Measurements from ENCODE around the gene ANKS3. TPM values are rescaled to one million over a fixed set of nuclear protein-coding genes. Genes with fewer than 3 reads are reported as not detected.

Gene ANKS3
- total and polyA plus RNA-seq, 10 of the 15 experiments (the other 5 are each of a cell fraction or from before 2014, with no cell fraction given) = 0.29 to 14.2 (median 8.5) TPM

DNA sequence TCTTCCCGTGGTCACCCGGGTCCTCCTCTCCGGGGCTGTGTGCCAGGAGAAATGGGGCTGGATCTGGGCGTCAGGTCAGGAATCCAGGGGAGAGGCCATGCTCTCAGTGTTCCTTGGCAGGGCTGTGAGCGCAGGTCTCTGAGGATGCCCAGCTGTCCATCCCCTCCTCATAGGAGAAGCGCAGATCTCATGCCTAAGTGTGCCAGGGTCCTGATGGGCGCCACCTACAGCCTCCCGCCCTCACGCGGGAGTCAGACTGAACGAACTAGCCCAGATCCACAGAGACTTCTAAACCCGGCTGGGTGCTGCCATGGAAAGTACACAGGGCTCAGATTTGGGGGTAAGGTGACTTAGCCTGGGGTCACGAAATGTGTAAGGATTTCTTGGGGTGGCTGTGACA, 85.2 kb downstream of the ANKS3 start:
- RAD21 ChIA-PET (ENCODE audit: unreplicated experiment) = no interaction called here
- H3K9me3 ChIP-seq (replicated peaks; ENCODE audit: control insufficient read depth, insufficient read depth, low read length) = no peaks in the 10 kb centered on the region
- peaks cover under 1% of the 10 kb centered on the region for H3K79me2 ChIP-seq (ENCODE audit: control insufficient read depth, insufficient read depth, low read length)
- SMC1A ChIA-PET (ENCODE audit: uncharacterized antibody, unreplicated experiment) = no interaction called here
- H3K27me3 ChIP-seq (replicated peaks in 1 of 2; ENCODE audit: control insufficient read depth in 2 of 2, insufficient read depth in 2 of 2, low read length in 1 of 2) = no peaks in the 10 kb centered on the region
- H3K27ac ChIP-seq (ENCODE audit: control insufficient read depth, insufficient read depth) = no peak overlapping the region
- no peak overlapping the region for H3K9ac ChIP-seq (ENCODE audit: control insufficient read depth, insufficient read depth, low read length)
- no peaks in the 10 kb centered on the region for H4K20me1 ChIP-seq (ENCODE audit: control insufficient read depth, insufficient read depth)
- in situ Hi-C loops (cut with MboI) = no loop called here
- CTCF ChIA-PET = interaction anchor here (0.5 to 1.8 kb wide), 2 partner anchors 25 to 361 kb away, joined by 3 to 5 read pairs; no protein-coding TSS in a partner anchor
- TF ChIP-seq BCL11A (IDR thresholded peaks at IDR 0.05; ENCODE audit: low read depth, low read length) (no peak), SMC3 (IDR thresholded peaks at IDR 0.05; ENCODE audit: borderline replicate concordance, low read length) (no peak), HCFC1 (IDR thresholded peaks at IDR 0.05; ENCODE audit: low read length) (no peak), NR2F1 (conservative IDR thresholded peaks at IDR 0.05) (no peak), TCF7 (IDR thresholded peaks at IDR 0.05; ENCODE audit: borderline replicate concordance) (no peak), EED (IDR thresholded peaks at IDR 0.05; ENCODE audit: low read depth) (no peak), ZNF274 (IDR thresholded peaks at IDR 0.05; ENCODE audit: insufficient read depth, insufficient read length) (no peak)
- no peak overlapping the region for H3K4me2 ChIP-seq (ENCODE audit: control insufficient read depth, insufficient read depth)
- H3K36me3 ChIP-seq (ENCODE audit: control insufficient read depth in 2 of 2, insufficient read depth in 2 of 2, low read length in 1 of 2) = peaks cover 7 to 28% of the 10 kb centered on the region in 2 experiments; a peak in 3 of 4 replicates
- no TSS peak for BruUV-seq (replicated peaks)
- POLR2A ChIA-PET = no interaction called here
- ATAC-seq (no peak), DNase-seq (ENCODE audit: low read depth, low spot score) (no peak), FAIRE-seq (no peak)
- intact Hi-C loops (cut with micrococcal nuclease; ENCODE audit: unreplicated experiment) = no loop called here
- WGBS (ENCODE audit: insufficient coverage, insufficient replicate concordance, low lambda C conversion rate, missing lambda C conversion rate) = 95% methylated on average over 13 of the region's 13 CpGs
- no peak overlapping the region for H3K4me3 ChIP-seq
- H3K4me1 ChIP-seq (ENCODE audit: control insufficient read depth, insufficient read depth, low read length) = no peaks in the 10 kb centered on the region
- H2AFZ ChIP-seq (ENCODE audit: control insufficient read depth, low read depth, low read length) = no peak overlapping the region

DNA sequence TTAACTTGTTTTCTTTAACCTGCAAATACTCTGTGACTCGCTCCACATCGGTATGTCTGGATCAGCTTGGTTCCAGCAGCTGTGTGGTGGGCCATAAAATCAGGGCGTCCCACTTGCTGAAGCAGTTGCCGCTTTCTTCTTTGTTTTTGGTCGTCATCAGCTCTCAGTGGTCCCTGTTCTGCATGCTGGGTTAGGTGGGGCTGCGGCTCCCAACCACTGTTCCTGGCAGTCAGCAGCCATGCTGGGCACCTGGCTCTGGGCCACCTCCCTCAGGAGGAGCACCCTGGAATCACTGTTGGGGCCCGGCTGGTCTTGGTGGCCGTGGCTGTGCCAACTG, 86.5 kb downstream of the ANKS3 start:
- Histone ChIP-seq H3K79me2 (ENCODE audit: control insufficient read depth, insufficient read depth, low read length) (peaks cover 7% of the 10 kb centered on the region), H3K4me3 (no peak overlapping the region), H3K4me2 (ENCODE audit: control insufficient read depth, insufficient read depth) (no peak overlapping the region), H3K9ac (ENCODE audit: control insufficient read depth, insufficient read depth, low read length) (no peak overlapping the region), H3K27ac (ENCODE audit: control insufficient read depth, insufficient read depth) (no peak overlapping the region), H3K9me3 (replicated peaks; ENCODE audit: control insufficient read depth, insufficient read depth, low read length) (no peaks in the 10 kb centered on the region), H3K36me3 (ENCODE audit: control insufficient read depth in 2 of 2, insufficient read depth in 2 of 2, low read length in 1 of 2) (peaks cover 7 to 25% of the 10 kb centered on the region in 2 experiments; a peak in 3 of 4 replicates), H4K20me1 (ENCODE audit: control insufficient read depth, insufficient read depth) (no peaks in the 10 kb centered on the region), H2AFZ (ENCODE audit: control insufficient read depth, low read depth, low read length) (no peak overlapping the region), H3K27me3 (replicated peaks in 1 of 2; ENCODE audit: control insufficient read depth in 2 of 2, insufficient read depth in 2 of 2, low read length in 1 of 2) (no peaks in the 10 kb centered on the region), H3K4me1 (ENCODE audit: control insufficient read depth, insufficient read depth, low read length) (no peaks in the 10 kb centered on the region)
- intact Hi-C loops (cut with micrococcal nuclease; ENCODE audit: unreplicated experiment) (no loop called here), in situ Hi-C loops (cut with MboI) (no loop called here)
- SMC1A ChIA-PET (ENCODE audit: uncharacterized antibody, unreplicated experiment) = no interaction called here
- POLR2A ChIA-PET = no interaction called here
- WGBS (ENCODE audit: insufficient coverage, insufficient replicate concordance, low lambda C conversion rate, missing lambda C conversion rate) = over 99% methylated on average over 7 of the region's 8 CpGs
- no peak for FAIRE-seq
- CTCF ChIA-PET = no interaction called here
- DNase-seq (ENCODE audit: low read depth, low spot score) = no peak
- ATAC-seq = no peak
- BruUV-seq (replicated peaks) = no TSS peak
- RAD21 ChIA-PET (ENCODE audit: unreplicated experiment) = no interaction called here
- TF ChIP-seq TAF1 (IDR thresholded peaks at IDR 0.05; ENCODE audit: borderline replicate concordance, low read depth, low read length) (no peak), RAD21 (IDR thresholded peaks at IDR 0.05; ENCODE audit: insufficient read depth, low read depth, low read length) (no peak), RFX5 (IDR thresholded peaks at IDR 0.05; ENCODE audit: low read depth, low read length) (no peak), FOXM1 (IDR thresholded peaks at IDR 0.05; ENCODE audit: low read depth, low read length) (no peak), ZNF384 (IDR thresholded peaks at IDR 0.05; ENCODE audit: borderline replicate concordance, low read depth, low read length) (no peak), POLR2A (IDR thresholded peaks at IDR 0.05; ENCODE audit: low read depth, low read length) (no peak), SMC3 (IDR thresholded peaks at IDR 0.05; ENCODE audit: borderline replicate concordance, low read length) (no peak), PML (IDR thresholded peaks at IDR 0.05; ENCODE audit: low read length) (no peak), POLR2AphosphoS5 (IDR thresholded peaks at IDR 0.05; ENCODE audit: low read length) (no peak), YBX1 (IDR thresholded peaks at IDR 0.05) (no peak), IRF3 (IDR thresholded peaks at IDR 0.05) (no peak)
- TF ChIP-seq, protein P1, sequence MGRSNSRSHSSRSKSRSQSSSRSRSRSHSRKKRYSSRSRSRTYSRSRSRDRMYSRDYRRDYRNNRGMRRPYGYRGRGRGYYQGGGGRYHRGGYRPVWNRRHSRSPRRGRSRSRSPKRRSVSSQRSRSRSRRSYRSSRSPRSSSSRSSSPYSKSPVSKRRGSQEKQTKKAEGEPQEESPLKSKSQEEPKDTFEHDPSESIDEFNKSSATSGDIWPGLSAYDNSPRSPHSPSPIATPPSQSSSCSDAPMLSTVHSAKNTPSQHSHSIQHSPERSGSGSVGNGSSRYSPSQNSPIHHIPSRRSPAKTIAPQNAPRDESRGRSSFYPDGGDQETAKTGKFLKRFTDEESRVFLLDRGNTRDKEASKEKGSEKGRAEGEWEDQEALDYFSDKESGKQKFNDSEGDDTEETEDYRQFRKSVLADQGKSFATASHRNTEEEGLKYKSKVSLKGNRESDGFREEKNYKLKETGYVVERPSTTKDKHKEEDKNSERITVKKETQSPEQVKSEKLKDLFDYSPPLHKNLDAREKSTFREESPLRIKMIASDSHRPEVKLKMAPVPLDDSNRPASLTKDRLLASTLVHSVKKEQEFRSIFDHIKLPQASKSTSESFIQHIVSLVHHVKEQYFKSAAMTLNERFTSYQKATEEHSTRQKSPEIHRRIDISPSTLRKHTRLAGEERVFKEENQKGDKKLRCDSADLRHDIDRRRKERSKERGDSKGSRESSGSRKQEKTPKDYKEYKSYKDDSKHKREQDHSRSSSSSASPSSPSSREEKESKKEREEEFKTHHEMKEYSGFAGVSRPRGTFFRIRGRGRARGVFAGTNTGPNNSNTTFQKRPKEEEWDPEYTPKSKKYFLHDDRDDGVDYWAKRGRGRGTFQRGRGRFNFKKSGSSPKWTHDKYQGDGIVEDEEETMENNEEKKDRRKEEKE (IDR thresholded peaks at IDR 0.05) = no peak
